Measurements from ENCODE around the gene EP400.
A peak's percentile ranks its signal among the peaks of the same experiment; 100 is the strongest.
"Not testable (repeated sequence)": the region's sequence is repeated elsewhere in the genome, so short reads cannot be mapped to it uniquely, and the experiment has no call there.

The EP400 gene

GRCh38 chr12:131946757-131947156 is 3.0 kb upstream of the EP400 start:
- no peak overlapping the region for H3K4me3 ChIP-seq (ENCODE audit: low read depth, low read length)
- DNase-seq (ENCODE audit: low read depth): no peak

GRCh38 chr12:131947482-131948027 is 2.2 kb upstream of the EP400 start:
- no peak overlapping the region for H3K4me3 ChIP-seq (ENCODE audit: low read depth, low read length)
- no peak for DNase-seq (ENCODE audit: low read depth)

GRCh38 chr12:131948166-131948712 is 1.5 kb upstream of the EP400 start:
- H3K4me3 ChIP-seq (ENCODE audit: low read depth, low read length): no peak overlapping the region
- DNase-seq (ENCODE audit: low read depth): no peak

- DNase-seq (ENCODE audit: low read depth): not testable (repeated sequence)
Measured at GRCh38 chr12:131948713-131949430, 870 bp upstream of the EP400 start.

GRCh38 chr12:131950182-131950913 is 606 bp downstream of the EP400 start:
- H3K4me3 ChIP-seq (ENCODE audit: low read depth, low read length): peak overlapping the region; percentile 79
- no peak for DNase-seq (ENCODE audit: low read depth)

More at GRCh38 chr12:131948713-131949430, 870 bp upstream of the EP400 start:
- H3K4me3 ChIP-seq (ENCODE audit: low read depth, low read length): peak overlapping the region; percentile 79

- not testable (repeated sequence) for H3K4me3 ChIP-seq (ENCODE audit: low read depth, low read length); DNase-seq (ENCODE audit: low read depth)
Measured at GRCh38 chr12:131953810-131954209, 4.1 kb downstream of the EP400 start.

- not testable (repeated sequence) for DNase-seq (ENCODE audit: low read depth); H3K4me3 ChIP-seq (ENCODE audit: low read depth, low read length)
Measured at GRCh38 chr12:131954460-131954859, 4.7 kb downstream of the EP400 start.

GRCh38 chr12:131959116-131959515 is 9.4 kb downstream of the EP400 start:
- no peak overlapping the region for H3K4me3 ChIP-seq (ENCODE audit: low read depth, low read length)
- DNase-seq (ENCODE audit: low read depth): no peak

- no peak overlapping the region for H3K4me3 ChIP-seq (ENCODE audit: low read depth, low read length)
- no peak for DNase-seq (ENCODE audit: low read depth)
Measured at GRCh38 chr12:131959641-131960589, 10.2 kb downstream of the EP400 start.

GRCh38 chr12:131960590-131961325 is 11.0 kb downstream of the EP400 start:
- not testable (repeated sequence) for H3K4me3 ChIP-seq (ENCODE audit: low read depth, low read length); DNase-seq (ENCODE audit: low read depth)

- H3K4me3 ChIP-seq (ENCODE audit: low read depth, low read length); DNase-seq (ENCODE audit: low read depth): not testable (repeated sequence)
Measured at GRCh38 chr12:131961328-131961727, 11.6 kb downstream of the EP400 start.

- H3K4me3 ChIP-seq (ENCODE audit: low read depth, low read length): no peak overlapping the region
- no peak for DNase-seq (ENCODE audit: low read depth)
Measured at GRCh38 chr12:131962069-131962468, 12.3 kb downstream of the EP400 start.

- DNase-seq (ENCODE audit: low read depth): no peak
- H3K4me3 ChIP-seq (ENCODE audit: low read depth, low read length): no peak overlapping the region
Measured at GRCh38 chr12:131963381-131963780, 13.6 kb downstream of the EP400 start.

GRCh38 chr12:131965073-131965472 is 15.3 kb downstream of the EP400 start:
- no peak for DNase-seq (ENCODE audit: low read depth)
- H3K4me3 ChIP-seq (ENCODE audit: low read depth, low read length): no peak overlapping the region

GRCh38 chr12:131971226-131971625 is 21.5 kb downstream of the EP400 start:
- no peak overlapping the region for H3K4me3 ChIP-seq (ENCODE audit: low read depth, low read length)
- no peak for DNase-seq (ENCODE audit: low read depth)

- DNase-seq (ENCODE audit: low read depth): no peak
- no peak overlapping the region for H3K4me3 ChIP-seq (ENCODE audit: low read depth, low read length)
Measured at GRCh38 chr12:131975228-131975627, 25.5 kb downstream of the EP400 start.

GRCh38 chr12:131979606-131980005 is 29.9 kb downstream of the EP400 start:
- DNase-seq (ENCODE audit: low read depth): no peak
- H3K4me3 ChIP-seq (ENCODE audit: low read depth, low read length): no peak overlapping the region

GRCh38 chr12:131980263-131980662 is 30.5 kb downstream of the EP400 start:
- no peak for DNase-seq (ENCODE audit: low read depth)
- H3K4me3 ChIP-seq (ENCODE audit: low read depth, low read length): no peak overlapping the region

GRCh38 chr12:131981388-131981787 is 31.6 kb downstream of the EP400 start:
- no peak for DNase-seq (ENCODE audit: low read depth)
- H3K4me3 ChIP-seq (ENCODE audit: low read depth, low read length): no peak overlapping the region
